Right lung (tissue), 10 donors: Measurements from ENCODE around the gene NEUROG1. TPM values are rescaled to one million over a fixed set of nuclear protein-coding genes. Genes with fewer than 3 reads are reported as not detected.

ENCODE experiments used
- DNase-seq, 2 donors: peaks; one replicate each; pipeline ENCODE4 v3.0.0-alpha.2; 2013
- long read RNA-seq, 8 donors: transcript quantifications; one replicate each; lab custom pipeline, GENCODE V29; 2026
- polyA plus RNA-seq, 5 donors: library from polyadenylated mRNA; unstranded; fragments of 120-200 nt; gene quantifications; one replicate each; pipeline versions ENCODE4 v1.2.1 to v1.2.3, GENCODE V29; 2013; ENCODE audit warnings: inconsistent platforms in 1 of 5, low replicate concordance in 1 of 5; ENCODE audit not compliant: insufficient read length in 5 of 5, insufficient read depth in 1 of 5

Gene NEUROG1
- polyA plus RNA-seq = not detected
- long read RNA-seq, donor 1 = 0 reads
- long read RNA-seq, donor 2 = 0 reads
- long read RNA-seq, donor 3 = 0 reads
- long read RNA-seq, donor 4, partial matches to known transcripts = 0 of 1 reads
- long read RNA-seq, donor 4, other reads (novel, unspliced or antisense) = 0 of 1 reads
- long read RNA-seq, donor 5 = 0 reads
- long read RNA-seq, donor 6 = 0 reads
- long read RNA-seq, donor 7 = 0 reads
- long read RNA-seq, donor 8 = 0 reads

GRCh38 chr5:135535820-135536801, at the start of gene NEUROG1:
Gene NEUROG1 (minus strand): TSS chr5:135535964. CDS start chr5:135535690, 274 bp downstream.
- no peak for DNase-seq

- no peak for DNase-seq
Observed at GRCh38 chr5:135584918-135585317, 49.2 kb upstream of the NEUROG1 start.

- DNase-seq = no peak
Observed at GRCh38 chr5:135584276-135584675, 48.5 kb upstream of the NEUROG1 start.

DNA sequence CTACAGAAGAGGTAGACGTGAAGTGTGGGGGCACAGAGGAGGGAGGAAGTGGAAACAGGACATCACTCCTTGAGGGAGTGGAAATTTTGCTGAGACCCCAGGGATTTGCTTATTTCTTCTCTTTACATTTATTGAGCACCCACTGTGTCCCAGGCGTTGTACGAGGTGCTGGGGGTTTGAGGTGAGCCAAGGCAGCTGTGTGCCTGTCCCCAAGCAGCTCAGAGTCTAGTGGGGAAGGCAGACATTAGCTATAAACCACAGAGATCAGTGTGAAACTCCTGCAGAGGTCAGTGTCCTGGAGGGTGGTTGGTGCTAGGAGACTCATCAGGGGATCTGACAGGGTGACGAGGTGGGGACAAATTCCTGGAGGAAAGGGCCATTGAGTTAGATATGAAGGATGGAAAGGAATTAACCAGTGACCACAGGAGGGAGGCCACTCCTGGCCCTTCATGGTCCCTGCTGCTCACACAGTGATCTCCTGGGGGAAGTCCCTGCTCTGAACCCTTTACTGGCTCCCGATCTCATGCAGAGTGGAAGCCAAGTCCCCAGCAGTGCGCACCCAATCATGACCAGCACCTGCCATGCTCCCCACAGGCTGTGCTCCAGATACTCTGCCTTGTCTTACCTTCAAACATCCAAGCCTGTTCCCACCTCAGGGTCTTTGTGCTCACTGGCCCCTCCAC, 46.5 kb upstream of the NEUROG1 start:
- no peak for DNase-seq

- peak; percentile 48 to 65 for DNase-seq
Observed at GRCh38 chr5:135578685-135579341, 43.0 kb upstream of the NEUROG1 start, which contains the start of gene CXCL14. Gene CXCL14 (minus strand): TSS chr5:135578991. CDS start chr5:135578778, 213 bp downstream.

- DNase-seq = peak in 1 of 2 donors; percentile 16
Observed at GRCh38 chr5:135578305-135578684, 42.5 kb upstream of the NEUROG1 start.

GRCh38 chr5:135577421-135577820, 41.7 kb upstream of the NEUROG1 start:
- no peak for DNase-seq

- no peak for DNase-seq
Observed at GRCh38 chr5:135576075-135576599, 40.4 kb upstream of the NEUROG1 start.

DNA sequence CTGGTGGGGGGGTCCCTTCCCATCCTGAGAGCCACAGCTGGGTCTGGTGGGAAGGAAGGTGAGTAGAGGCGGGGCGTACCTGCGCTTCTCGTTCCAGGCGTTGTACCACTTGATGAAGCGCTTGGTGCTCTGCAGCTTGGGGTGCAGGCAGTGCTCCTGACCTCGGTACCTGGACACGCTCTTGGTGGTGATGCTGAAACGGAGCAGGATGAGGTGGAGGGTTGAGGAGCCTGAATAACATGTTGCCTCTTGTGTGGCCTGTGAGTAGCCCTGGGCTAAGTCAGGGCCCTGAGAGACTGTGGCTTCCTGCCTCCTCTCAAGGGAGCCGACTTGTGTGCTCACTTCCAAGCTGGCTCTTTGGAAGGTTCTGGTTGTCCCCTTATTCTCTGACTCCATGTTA, 38.7 kb upstream of the NEUROG1 start:
- DNase-seq = no peak

GRCh38 chr5:135571902-135572301, 36.1 kb upstream of the NEUROG1 start:
- DNase-seq = no peak

DNA sequence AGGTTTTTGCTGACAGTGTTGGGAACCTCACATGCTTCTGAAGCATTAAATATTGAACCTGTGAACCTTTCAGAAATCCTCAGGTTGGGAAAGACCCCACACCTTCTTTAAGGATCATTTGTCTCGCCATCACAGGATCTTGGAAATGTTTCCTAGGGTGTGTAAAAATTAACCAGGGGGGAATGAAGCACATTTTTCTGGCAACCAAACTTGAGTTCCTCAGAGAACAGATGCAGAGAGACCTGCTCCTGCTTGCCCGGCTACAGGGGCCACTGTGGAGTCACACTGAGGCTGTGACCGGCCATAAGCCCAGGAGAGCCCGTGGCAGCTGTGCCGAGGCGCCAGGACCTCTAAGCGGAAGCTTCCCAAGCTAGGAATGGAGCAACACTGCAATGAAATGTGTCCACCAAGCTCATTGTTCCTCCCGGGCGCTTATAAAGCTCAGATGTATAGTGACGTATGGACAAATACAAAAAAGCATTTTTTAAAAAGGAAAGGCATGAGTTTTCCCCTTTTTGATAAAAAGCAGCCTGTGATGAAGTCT, 35.4 kb upstream of the NEUROG1 start:
- no peak for DNase-seq

- DNase-seq = no peak
Observed at GRCh38 chr5:135570453-135570764, 34.6 kb upstream of the NEUROG1 start.

DNA sequence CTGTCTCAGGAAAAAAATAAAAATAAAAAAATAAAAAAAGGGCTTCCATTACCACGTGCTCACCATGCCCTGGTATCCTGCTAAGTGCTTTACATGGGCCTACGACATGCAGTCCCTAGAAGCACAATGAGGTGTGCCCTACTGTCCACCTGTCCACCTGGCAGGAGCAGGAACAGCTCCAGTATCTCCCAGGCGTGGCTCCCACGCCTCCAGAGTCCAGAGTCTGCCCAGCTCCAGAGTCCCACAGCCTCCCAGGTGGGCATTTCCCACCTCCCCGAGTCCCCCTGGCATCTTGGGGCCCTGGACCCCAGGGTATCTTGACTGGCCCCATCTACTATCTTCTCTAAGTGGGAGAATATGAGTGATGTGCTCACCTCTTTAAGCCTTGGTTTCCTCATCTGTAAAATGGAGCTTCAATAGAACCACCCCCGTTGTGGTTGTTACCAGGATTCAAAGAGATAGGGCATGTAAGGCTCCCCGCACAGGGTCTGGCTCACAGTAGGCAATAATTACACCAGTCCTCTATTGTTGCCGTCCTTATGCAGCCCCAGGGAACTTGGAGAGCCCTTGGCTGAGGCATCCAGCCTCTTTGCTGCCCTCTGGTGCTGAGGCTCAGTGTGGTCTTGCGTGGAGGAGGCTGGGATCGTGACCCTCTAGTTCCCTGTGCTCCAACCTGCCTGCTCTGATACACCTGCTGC, 34.1 kb upstream of the NEUROG1 start:
- no peak for DNase-seq

- DNase-seq = no peak
Observed at GRCh38 chr5:135568923-135569360, 33.2 kb upstream of the NEUROG1 start.

DNA sequence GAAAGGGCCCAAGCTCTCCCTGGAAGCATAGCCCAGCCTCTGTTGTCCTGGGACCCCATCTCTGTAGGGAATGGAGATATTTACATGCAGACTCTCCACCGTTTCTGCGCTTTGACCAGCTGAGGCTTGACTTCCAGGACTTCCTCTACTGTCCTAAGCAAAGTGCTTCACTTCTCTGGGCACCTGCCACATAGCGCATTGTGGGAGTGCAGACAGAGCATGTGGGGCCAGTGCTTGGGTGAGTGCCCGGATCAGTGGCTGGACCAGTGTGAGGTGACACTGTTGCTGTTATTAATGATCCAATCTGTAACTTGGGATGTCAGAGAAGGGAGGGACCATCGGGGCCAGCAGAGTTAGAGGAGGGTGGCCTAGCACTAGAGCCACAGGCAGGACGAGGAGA, 32.5 kb upstream of the NEUROG1 start:
- no peak for DNase-seq

DNA sequence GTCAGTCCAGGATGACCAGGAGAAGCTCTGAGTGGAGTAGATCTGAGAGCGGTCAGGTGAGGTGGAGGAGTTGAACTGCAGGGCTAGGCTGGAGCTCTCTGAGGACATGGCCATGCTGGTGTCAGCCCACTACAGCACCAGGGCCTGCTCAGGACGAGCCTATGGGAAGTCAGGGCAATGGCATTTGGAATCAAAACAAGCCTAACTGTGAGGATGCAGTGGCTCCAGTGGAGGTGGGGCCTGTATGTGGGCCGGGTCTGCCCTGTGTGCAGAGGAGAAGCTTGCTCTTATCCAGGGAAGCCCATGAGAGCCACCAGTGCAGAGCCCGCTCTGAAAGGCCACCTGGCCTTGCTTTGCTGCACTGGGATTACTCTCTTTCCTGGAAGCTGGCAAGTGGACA, 31.9 kb upstream of the NEUROG1 start:
- no peak for DNase-seq

GRCh38 chr5:135566422-135567400, 30.9 kb upstream of the NEUROG1 start:
- DNase-seq = no peak

DNA sequence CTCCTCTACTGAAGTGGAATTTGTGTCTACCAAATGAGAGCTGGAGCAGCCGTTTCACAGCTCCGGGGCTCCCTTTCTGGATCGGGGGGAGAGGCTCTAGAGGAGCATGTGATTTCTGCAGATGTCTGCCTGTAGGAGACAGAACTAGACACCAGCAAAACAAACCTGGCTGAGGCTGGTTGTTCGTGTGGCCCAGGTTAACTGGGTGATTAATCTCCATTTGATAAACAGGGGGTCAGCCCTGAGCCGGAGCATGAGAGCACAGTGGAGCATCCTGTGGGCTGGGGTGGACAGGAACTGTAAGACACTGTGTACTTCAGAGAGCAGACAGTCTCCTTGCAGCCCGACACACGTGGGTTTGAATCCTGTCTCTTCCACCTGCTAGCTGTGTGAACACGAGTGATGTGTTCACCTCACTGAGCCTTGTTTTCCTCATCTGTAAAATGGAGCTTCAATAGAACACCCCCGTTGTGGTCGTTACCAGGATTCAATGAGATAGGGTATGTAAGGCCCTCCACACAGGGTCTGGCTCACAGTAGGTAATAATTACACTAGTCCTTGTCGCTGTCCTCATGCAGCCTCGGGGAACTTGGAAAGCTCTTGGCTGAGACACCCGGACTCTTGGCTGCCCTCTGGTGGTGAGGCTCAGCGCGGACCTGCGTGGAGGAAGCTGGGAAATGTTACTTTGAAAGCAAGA, 30.1 kb upstream of the NEUROG1 start:
- DNase-seq = no peak

DNA sequence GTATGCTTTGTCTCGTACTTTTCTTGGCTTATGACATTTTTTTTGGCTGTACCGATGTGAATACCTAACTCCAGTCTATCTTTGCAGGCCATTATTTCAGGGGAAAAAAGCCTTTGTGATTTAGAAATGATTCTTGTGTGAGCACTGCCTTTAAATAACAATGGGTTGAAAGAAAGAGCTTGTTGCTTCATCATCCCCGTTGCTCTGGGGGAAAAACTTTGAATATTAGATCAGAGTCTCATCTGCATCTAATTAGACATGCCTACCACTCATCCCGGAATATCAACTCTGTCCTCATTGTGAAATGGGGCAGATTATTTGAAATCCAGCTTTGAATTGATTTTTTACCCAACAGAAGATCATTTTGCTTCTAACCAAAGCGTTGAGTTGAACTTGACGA, 29.5 kb upstream of the NEUROG1 start:
- no peak for DNase-seq
